Right lobe of liver (tissue), 4 donors: ENCODE measurements around the gene PGRMC2.

ENCODE experiments used
- POLR2A ChIP-seq: fragments of 450-650 bp; IDR thresholded peaks from one replicate; pipeline ENCODE4 v1.6.1; 2017; ENCODE audit warnings: antibody characterized with exemption, mild to moderate bottlenecking
- TF ChIP-seq, protein P1 (sequence below), 4 donors: fragments of 200-600 bp in 3 of 4; fragments of 450-650 bp in 1 of 4; IDR thresholded peaks; one replicate each; pipeline versions ENCODE4 v1.5.1 to v1.8.0; 2016 to 2022; ENCODE audit warnings: antibody characterized with exemption in 4 of 4, mild to moderate bottlenecking in 2 of 4
- donor health status: DM: no; HTN: no; CAD: no.
- donor health status: DM: no; HTN: no; CAD: no.
- donor health status: DM: no; HTN: yes; CAD: no.

DNA sequence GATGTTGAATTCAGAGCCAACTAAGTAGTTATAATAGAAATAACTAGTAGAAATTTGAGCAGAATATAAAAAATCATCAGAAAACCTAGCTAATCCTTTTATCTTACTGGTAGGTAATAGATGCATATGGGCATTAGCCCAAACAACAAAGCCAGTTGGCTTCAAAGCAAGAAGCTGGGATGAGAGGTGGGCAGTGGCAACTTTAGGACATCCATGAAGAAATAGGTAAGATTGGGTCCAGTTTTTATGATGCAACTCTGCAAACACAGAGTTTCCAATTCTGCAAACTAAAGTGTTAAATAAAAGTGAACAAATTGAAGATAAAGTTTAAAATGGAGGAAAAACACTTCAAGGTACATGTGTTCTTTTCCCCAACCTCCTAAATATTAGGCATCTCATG is 5.1 kb downstream of the PGRMC2 start:
- TF ChIP-seq, protein P1, sequence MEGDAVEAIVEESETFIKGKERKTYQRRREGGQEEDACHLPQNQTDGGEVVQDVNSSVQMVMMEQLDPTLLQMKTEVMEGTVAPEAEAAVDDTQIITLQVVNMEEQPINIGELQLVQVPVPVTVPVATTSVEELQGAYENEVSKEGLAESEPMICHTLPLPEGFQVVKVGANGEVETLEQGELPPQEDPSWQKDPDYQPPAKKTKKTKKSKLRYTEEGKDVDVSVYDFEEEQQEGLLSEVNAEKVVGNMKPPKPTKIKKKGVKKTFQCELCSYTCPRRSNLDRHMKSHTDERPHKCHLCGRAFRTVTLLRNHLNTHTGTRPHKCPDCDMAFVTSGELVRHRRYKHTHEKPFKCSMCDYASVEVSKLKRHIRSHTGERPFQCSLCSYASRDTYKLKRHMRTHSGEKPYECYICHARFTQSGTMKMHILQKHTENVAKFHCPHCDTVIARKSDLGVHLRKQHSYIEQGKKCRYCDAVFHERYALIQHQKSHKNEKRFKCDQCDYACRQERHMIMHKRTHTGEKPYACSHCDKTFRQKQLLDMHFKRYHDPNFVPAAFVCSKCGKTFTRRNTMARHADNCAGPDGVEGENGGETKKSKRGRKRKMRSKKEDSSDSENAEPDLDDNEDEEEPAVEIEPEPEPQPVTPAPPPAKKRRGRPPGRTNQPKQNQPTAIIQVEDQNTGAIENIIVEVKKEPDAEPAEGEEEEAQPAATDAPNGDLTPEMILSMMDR (IDR thresholded peaks at IDR 0.05): no peak
- TF ChIP-seq POLR2A: no peak
